Measurements from ENCODE around the gene HLCS. TPM values are rescaled to one million over a fixed set of nuclear protein-coding genes. Genes with fewer than 3 reads are reported as not detected.

HLCS gene
- total and polyA plus RNA-seq, 2 of the 8 experiments (the other 6 are each of a cell fraction or from before 2014, with no cell fraction given) = 4.7 to 12.2 TPM

DNA sequence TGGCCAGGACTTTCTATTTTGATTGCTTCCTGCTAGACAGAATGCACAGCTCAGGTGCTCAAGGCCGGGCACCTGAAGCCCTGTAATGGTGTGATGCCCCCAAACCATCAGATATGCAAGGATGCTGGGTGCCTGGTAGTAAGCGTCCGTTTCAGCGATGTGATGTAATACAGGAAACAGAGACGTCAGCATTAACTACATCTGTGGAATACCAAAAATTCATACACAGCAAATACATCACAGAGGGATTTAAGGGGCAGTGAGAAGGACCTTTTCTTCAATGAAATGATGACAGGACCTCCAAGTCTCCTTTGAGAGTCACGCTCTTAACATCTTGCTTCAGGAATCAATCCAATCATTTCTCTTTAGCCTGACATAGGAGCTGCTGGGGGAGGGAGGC is 203.2 kb downstream of the HLCS start:
- Histone ChIP-seq H3K4me2 (ENCODE audit: insufficient read depth in 1 of 2, low read depth in 2 of 2, low read length in 2 of 2) (no peak overlapping the region), H2AK5ac (ENCODE audit: low read depth, low read length) (no peak overlapping the region), H3K4me1 (replicated peaks in 1 of 4; ENCODE audit: control insufficient read depth in 3 of 4, insufficient read depth in 4 of 4, low read length in 3 of 4) (peaks cover 0 to 3% (median 1%) of the 10 kb centered on the region in 4 experiments; a peak in 3 of 7 replicates), H2BK15ac (ENCODE audit: low read length) (no peak overlapping the region), H3K4me3 (ENCODE audit: extremely low read depth in 1 of 4, insufficient read depth in 2 of 4, low read depth in 3 of 4, low read length in 4 of 4) (no peak overlapping the region), H2BK5ac (ENCODE audit: low read depth, low read length) (no peak overlapping the region), H2BK120ac (replicated peaks; ENCODE audit: low read depth, low read length) (no peak overlapping the region), H3K14ac (ENCODE audit: insufficient read length) (no peak overlapping the region), H4K91ac (replicated peaks; ENCODE audit: insufficient read length, low read length) (no peak overlapping the region), H3K18ac (ENCODE audit: extremely low read depth, low read length) (no peak overlapping the region), H3K36me3 (ENCODE audit: control insufficient read depth in 2 of 4, insufficient read depth in 4 of 4, low read length in 3 of 4) (no peaks in the 10 kb centered on the region), H3K27me3 (replicated peaks in 1 of 4; ENCODE audit: control insufficient read depth in 3 of 4, extremely low read depth in 1 of 4, insufficient read depth in 3 of 4, low read length in 3 of 4) (no peaks in the 10 kb centered on the region), H3K79me2 (ENCODE audit: control insufficient read depth in 1 of 2, insufficient read depth in 2 of 2, low read length in 2 of 2) (no peaks in the 10 kb centered on the region), H3K23me2 (ENCODE audit: low read depth, low read length) (no peaks in the 10 kb centered on the region), H4K8ac (ENCODE audit: extremely low read depth, insufficient read depth, low read length) (no peak overlapping the region), H3K79me1 (ENCODE audit: low read depth, low read length) (no peaks in the 10 kb centered on the region), H4K20me1 (replicated peaks in 1 of 2; ENCODE audit: control insufficient read depth in 1 of 2, insufficient read depth in 2 of 2, low read length in 2 of 2) (no peaks in the 10 kb centered on the region), H2BK20ac (ENCODE audit: low read length) (no peak overlapping the region), H3K56ac (replicated peaks; ENCODE audit: insufficient read length, low read depth, low read length) (no peak overlapping the region), H3K27ac (ENCODE audit: low read depth, low read length) (no peak overlapping the region), H3K23ac (ENCODE audit: insufficient read length) (no peak overlapping the region), H3K9ac (replicated peaks in 1 of 4; ENCODE audit: extremely low read depth in 1 of 4, low read depth in 3 of 4, low read length in 3 of 4) (no peak overlapping the region), H2BK12ac (ENCODE audit: low read depth, low read length) (no peak overlapping the region), H4K5ac (ENCODE audit: insufficient read length, low read depth, low read length) (no peak overlapping the region), H3K4ac (replicated peaks; ENCODE audit: insufficient read length, low read depth, low read length) (no peak overlapping the region), H3K9me3 (ENCODE audit: insufficient read depth in 2 of 2, low read depth in 1 of 2, low read length in 1 of 2) (no peaks in the 10 kb centered on the region), H2AFZ (ENCODE audit: low read length) (no peak overlapping the region)
- WGBS, 2 experiments (ENCODE audit: extremely low coverage in 1 of 2, insufficient coverage in 1 of 2, insufficient read length in 1 of 2, insufficient replicate concordance in 2 of 2, low coverage in 1 of 2, low lambda C conversion rate in 2 of 2, missing lambda C conversion rate in 1 of 2) = 95% methylated on average over 6 of the region's 6 CpGs; no CpG with 5 or more reads in 1 of the 2 experiments
- no peak for FAIRE-seq
- no peak for DNase-seq (ENCODE audit: low read depth in 1 of 2, low spot score in 2 of 2)
- ChIA-PET POLR2A (ENCODE audit: partially characterized antibody) (interaction anchor here (1.6 kb wide), 1 partner anchor 14 kb away, joined by 4 read pairs; no protein-coding TSS in a partner anchor), CTCF (ENCODE audit: partially characterized antibody) (interaction anchor here (1.2 to 2.6 kb wide), 4 partner anchors 10 to 154 kb away, joined by 3 to 9 read pairs (median 5); no protein-coding TSS in a partner anchor)
- TF ChIP-seq TAF1 (IDR thresholded peaks at IDR 0.05; ENCODE audit: low read depth, low read length) = no peak
- TF ChIP-seq, protein P1, sequence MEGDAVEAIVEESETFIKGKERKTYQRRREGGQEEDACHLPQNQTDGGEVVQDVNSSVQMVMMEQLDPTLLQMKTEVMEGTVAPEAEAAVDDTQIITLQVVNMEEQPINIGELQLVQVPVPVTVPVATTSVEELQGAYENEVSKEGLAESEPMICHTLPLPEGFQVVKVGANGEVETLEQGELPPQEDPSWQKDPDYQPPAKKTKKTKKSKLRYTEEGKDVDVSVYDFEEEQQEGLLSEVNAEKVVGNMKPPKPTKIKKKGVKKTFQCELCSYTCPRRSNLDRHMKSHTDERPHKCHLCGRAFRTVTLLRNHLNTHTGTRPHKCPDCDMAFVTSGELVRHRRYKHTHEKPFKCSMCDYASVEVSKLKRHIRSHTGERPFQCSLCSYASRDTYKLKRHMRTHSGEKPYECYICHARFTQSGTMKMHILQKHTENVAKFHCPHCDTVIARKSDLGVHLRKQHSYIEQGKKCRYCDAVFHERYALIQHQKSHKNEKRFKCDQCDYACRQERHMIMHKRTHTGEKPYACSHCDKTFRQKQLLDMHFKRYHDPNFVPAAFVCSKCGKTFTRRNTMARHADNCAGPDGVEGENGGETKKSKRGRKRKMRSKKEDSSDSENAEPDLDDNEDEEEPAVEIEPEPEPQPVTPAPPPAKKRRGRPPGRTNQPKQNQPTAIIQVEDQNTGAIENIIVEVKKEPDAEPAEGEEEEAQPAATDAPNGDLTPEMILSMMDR (IDR thresholded peaks at IDR 0.05; ENCODE audit: control extremely low read depth in 1 of 3, insufficient read depth in 1 of 3, low read depth in 1 of 3, low read length in 3 of 3) = no peak
- no peak for TF ChIP-seq SAP30 (IDR thresholded peaks at IDR 0.05; ENCODE audit: insufficient read depth, insufficient replicate concordance, low read length)

Data from H1 (cell line).